A549 treated with GW870086 at 1 μM for 4 hours (cell line): ENCODE data around the gene PBX2. TPM values are rescaled to one million over a fixed set of nuclear protein-coding genes. Genes with fewer than 3 reads are reported as not detected.

ENCODE experiments used
- total RNA-seq: library from RNA; stranded (reverse); fragments of 200-300 nt; extraction: Qiagen RNA extraction; gene quantifications from 5 replicates; pipeline ENCODE4 v1.2.3, GENCODE V29; 2022; ENCODE audit warnings: low read depth

PBX2 gene, protein sequence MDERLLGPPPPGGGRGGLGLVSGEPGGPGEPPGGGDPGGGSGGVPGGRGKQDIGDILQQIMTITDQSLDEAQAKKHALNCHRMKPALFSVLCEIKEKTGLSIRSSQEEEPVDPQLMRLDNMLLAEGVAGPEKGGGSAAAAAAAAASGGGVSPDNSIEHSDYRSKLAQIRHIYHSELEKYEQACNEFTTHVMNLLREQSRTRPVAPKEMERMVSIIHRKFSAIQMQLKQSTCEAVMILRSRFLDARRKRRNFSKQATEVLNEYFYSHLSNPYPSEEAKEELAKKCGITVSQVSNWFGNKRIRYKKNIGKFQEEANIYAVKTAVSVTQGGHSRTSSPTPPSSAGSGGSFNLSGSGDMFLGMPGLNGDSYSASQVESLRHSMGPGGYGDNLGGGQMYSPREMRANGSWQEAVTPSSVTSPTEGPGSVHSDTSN
- total RNA-seq: 10.9 to 18.1 TPM (median 17.2 TPM) in 5 replicates

DNA sequence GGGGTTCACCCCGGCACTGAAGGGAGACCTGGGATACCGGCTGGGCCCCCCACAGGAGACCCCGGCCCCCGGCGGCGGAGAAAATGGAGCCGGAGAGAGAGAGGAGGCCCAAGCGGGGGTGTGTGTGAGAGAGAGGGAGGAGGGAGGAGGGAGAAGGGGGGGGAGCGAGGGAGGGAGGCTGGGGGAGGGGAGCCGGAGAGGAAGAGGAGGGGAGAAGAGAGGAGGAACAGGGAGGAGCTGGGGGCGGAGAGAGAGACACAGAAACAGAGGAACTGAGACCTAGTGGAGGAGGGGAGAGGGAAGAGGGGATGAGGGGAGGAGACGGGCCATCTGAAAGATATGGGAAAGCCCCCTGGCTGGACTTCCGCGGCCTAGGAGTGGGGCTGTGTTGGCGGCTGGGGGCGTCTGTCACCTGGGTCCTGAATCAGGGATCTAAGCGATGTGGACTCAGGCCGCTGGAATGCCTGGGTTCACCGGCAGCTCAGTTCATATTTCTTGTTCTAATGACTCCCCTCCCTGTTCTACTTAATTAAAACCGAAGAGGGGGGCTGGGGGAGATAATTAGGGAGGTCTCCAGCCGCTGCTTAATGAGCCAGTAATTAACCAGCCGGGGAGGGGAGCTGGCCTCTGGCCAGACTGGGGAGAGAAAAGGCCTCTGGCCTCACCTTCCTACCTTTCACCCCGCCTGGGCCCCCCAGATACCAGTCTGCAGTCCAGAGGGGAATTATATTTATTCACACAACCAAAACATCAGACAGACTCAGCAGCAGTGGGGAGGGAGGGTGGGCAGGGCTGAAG lies at the start of gene PBX2:
Gene PBX2 (minus strand): TSS at position 149 of the 798 bp plus-strand sequence. CDS start 287 bp downstream, outside the sequence.

DNA sequence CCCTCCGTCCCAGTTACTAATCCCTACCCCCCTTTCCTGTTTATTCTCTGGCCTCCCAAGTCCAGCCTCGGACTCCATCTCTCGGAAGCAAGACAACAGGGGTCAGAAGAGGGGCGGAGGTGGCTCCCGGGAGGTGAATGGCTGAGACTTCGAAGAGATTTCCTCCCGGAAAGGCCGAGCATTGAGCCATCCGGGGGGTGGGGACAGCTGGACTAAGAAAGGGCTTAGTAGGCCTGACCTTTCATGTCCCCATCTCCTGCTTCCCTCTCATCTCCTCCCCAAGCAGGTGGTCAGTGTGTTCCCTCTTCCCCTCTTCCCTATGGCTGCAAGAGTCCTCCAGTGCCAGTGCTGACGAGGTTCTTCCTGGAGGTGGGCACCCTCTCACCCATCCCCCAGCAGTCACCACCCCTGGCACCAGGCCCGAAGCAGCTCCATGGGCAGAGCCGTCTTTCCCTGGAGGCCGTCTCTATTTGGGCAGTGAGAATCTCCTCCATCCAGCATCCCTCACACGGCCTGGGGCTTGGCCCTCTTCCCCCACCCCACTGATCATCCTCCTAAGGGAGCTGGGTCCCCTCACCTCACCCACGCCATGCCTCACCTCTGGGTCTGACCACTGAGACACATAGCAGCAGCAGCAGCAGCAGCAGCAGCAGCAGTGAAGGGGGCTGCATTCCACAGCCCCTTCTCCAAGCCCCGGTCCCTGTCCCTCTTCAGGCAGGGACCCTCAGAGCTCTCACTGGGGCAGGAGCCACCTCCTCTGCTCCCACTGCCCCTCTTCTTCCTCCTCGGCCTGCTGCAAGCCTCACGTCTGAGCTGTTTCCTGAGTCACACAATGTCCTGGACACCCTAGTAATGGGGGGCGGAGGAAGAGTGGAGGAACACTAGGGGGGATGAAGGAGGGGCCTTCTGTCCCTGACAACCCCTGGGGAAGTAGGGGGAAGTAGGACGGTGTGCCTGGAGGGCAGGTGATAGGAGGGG lies 33.5 kb upstream of the PBX2 start, which contains the start of gene NOTCH4:
Gene NOTCH4 (minus strand): TSS at position 810 of the 978 bp plus-strand sequence. CDS start 139 bp downstream, at position 671.

DNA sequence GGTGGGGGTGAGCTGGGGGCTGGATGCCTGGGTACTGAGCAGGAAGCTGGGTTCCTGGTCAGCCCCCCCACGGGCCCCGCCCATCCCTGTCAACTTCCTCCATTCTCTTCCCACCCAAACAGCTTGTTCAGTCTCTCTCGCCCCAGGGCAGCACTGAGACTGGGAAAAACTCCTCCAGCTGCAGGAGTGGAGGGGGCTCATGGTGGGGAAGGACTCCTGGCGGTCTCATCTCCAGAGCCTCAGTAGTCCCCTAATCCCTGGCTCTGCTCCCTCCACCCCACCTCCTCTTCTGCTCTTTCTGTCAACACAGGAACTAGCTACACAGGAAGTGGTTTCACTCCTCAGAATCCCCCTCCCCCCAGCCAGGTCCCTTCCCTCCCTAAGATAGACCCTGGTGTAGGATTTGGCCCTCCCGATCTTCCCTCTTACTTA lies 2.6 kb upstream of the PBX2 start, which contains the start of gene GPSM3:
Gene GPSM3 (minus strand): TSS at position 36 of the 432 bp plus-strand sequence. CDS start 130 bp downstream, outside the sequence.

DNA sequence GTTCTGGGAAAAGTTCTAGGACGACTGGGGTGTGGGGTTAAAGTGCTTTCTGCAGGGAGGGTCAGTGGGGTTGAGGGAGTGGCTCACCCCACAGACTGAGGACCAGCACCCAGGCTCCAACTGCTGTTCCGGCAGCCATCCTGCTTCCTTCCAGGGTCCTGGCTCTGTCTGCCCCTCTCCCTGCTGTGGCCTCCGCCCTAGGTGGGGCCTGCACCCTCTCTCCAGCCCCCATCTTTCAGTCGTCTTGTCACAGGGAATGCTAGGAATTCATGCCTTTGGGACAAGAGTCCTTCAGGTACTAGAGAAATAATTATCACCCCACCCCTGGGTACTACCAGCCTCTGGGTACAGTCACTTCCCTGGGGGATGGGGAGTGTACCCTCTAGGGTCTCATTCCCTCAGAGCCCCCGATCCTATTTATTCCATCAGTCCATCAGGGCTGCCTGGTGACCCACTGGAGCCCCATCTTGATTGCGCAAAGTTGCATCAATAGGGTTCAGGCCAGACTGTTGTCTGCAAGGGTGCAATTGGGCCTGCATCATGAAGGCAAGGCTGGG lies 5.8 kb downstream of the PBX2 start, which contains the start of gene AGER:
Gene AGER (minus strand): TSS at position 170 of the 557 bp plus-strand sequence. CDS start 31 bp downstream, at position 139.

DNA sequence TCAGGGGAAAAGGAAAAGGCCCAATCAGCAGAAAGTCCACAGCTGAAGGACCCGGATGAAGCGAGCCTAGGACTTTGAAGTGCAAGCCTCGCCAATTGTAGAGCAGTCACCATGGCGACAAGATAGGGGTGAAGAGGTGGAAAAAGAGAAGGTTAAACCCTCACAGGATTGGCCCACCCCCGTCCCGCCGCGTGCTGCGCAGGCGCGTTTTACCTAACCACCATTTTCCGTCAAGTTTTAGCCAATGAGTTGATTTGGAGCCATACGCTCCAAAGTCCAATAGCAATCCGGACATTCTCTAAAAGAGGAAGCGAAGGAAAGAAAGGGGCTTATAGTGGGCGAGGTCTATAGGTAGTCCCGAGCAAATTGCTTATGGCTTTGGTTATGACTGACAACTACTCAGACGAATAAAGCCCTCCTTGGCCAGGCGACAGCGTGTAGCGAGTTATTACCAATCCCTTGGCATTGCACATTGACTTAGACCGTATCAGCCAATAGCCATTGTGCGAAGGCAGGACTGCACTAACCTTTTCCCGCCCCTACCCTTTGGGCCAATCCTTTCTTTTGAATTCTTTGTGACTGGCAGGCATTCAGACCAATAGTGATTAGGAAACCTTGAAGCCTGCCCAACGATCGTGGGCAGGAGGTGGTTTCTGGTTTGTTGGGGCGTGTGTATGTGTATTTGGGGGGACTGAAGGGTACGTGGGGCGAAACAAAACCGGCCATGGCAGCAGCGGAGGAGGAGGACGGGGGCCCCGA lies 12.0 kb downstream of the PBX2 start, which contains the start of gene RNF5:
Gene RNF5 (plus strand): TSS at position 618 of the 759 bp plus-strand sequence. CDS start 107 bp downstream, at position 725.

DNA sequence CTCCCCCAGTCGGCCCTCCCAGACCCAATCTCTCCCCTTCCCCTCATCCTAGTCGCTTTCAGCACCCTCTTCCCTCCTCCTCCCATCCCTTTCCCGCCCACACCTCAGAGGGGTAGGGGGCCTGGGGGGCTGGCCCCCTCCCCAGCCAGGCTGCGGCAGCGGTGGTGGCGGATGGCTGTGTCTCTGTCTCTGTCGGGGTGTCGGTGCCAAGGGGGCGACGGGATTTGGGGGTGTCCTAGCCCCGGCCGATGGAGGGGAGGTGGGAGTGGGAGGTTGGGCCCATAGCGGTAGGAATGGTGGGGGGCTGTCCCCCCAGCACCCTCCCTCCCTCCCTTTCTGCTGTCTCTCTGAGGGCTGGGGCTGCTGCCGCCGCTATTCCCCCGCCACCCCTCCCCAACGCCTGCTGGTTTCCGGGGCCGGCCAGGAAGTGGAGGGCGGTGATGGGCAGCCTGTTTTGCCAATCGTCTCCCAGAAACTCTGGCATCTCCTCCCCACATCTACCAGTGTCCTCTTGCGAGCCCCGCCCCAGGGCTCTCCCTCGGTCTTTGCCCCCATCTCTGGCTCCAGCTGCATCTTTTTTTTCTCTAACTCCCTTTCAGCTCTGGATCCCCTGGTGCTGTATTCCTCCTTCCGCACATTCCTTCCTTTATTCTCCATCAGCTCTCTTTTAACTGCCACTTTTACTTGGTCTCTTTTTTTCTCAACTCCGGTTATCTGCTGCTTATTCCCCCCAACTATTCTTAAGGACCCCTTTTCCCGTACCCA lies 14.1 kb downstream of the PBX2 start, which contains the start of gene AGPAT1:
Gene AGPAT1 (minus strand): TSS at position 374 of the 765 bp plus-strand sequence. CDS start 4,588 bp downstream, outside the sequence.

DNA sequence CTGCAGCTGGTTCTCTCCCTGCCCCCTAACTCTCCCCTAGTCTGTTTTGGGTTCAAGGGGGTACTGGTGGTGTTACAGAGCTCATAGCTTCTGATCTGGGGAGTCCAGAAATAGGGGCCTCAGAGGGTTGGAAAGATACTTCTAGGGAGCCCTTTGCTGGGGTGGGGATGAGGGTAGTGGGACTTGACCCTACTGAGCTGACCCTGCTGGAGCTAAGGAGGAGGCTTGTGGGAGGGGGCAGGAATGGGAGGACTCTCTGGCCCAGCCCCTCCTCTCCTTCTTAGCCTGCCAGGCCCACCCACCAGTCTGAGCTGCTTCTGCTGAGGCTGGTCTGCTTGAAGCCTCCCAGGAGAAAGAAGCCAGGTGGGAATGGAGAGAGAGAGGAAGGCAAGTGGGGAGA lies 25.7 kb downstream of the PBX2 start, which contains the start of gene EGFL8:
Gene EGFL8 (plus strand): TSS at position 301 of the 400 bp plus-strand sequence. CDS start 1,571 bp downstream, outside the sequence.

DNA sequence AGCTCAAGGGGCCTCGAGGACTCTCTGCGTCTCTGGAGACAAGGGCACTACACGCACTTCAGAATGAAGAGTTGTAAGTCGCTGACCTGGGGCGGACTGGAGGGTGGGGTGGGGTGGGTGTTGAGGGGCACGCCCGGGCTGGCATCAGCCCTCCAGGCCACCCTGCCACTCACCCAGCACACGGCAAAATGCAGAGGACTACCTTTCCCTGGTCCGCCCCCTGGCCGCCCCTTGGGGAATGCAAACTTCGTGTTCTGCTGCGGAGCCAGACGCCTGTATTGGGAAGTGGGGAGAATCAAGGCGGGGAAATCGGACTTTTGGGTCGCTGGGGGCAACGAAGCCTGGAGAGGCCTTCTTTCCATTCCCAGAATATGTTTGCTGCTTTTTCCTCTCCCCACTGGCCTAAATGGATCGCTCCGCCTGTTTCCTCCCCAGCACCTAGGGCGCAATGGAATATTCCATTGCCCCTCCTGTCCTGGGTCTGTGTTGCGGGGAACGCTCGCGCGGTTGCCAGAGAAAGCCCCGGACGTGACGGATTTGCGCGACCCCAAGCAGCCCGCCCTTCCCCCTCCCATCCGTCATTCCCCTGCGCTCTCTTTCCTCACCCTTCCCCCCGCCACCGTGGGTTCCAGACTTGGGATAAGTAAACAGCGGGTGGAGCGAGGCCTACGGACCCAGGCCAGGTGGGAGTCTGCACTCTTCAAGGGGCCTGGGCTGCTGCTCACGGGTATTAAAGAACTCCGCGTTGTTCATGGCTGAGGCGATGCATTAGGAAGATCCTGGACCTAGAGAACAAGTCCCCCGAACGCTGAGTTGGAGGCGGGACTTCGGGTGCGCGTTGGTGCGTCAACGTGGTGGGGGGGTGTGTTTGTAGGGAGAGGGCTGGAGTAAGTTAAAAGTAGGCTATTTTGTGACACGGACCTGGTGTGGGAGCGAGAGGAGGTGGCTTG lies 36.2 kb downstream of the PBX2 start, which contains the start of gene PPT2:
Gene PPT2 (plus strand): TSS at position 578 of the 950 bp plus-strand sequence. CDS start 454 bp downstream, outside the sequence.

DNA sequence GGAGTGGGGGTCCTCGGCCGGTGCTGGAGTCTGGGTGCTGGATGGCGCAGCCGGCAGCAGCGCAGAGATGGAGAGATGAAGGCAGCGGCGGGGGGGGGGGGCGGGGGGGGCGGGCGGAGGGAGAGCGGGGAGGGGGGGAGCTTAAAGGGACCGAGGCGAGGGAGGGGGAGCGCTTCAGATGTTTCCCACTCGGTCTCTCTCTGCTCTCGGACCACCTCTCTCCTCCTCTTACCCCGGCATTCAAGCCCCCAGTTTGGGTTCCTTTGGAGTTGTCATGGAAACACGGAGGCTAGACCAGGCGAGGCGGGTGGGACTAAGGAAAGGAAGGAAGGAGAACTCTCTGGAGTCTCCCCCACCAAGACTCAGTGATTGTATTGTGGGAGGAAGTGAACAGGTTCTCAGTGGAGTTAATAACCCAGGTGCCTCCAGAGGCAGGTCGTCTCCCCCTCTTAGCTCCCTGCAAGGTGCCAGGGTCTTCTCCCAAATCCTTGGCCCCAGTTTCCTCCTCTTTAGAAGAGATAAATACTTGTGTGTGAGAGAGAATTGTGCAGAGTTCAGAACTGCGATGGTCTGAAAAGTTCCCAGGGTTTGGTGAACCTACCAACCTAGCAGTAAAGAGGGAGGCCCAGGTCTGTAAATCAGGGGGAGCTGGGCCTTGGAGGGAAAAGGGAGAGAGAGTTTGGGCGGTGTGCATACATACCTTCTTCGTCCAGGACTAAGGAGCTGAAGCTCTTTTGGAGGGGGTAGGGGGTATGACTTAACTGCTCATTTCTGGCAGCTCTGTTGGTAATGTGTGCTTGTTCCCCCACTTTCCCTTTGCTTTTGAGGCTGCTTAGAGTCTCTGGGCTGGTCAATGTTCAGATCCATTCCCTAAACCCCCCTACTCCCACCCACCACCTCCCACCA lies 37.9 kb downstream of the PBX2 start, which contains the start of gene PRRT1:
Gene PRRT1 (minus strand): TSS at position 77 of the 906 bp plus-strand sequence. CDS start 112 bp downstream, outside the sequence.

Other genes with a start within 250 kb of the PBX2 start
- gene CFB, start 244.1 kb downstream of the PBX2 start, total RNA-seq: 1.6 to 3.3 TPM (median 2.4 TPM) in 5 replicates
- gene NELFE, start 231.2 kb downstream of the PBX2 start, total RNA-seq: 73.9 to 80.8 TPM (median 79.3 TPM) in 5 replicates
- 16.7 to 25.7 TPM (median 25.0 TPM) in 5 replicates for gene SKIC2, start 231.0 kb downstream of the PBX2 start, total RNA-seq
- 10.4 to 12.0 TPM (median 11.0 TPM) in 5 replicates for gene DXO, start 218.1 kb downstream of the PBX2 start, total RNA-seq
- gene C4A, start 208.1 kb downstream of the PBX2 start, total RNA-seq: 0.87 to 1.7 TPM (median 0.93 TPM) in 5 replicates
- gene C4B, start 175.4 kb downstream of the PBX2 start, total RNA-seq: 0.53 to 1.4 TPM (median 1.1 TPM) in 5 replicates
- gene CYP21A2, start 151.8 kb downstream of the PBX2 start, total RNA-seq: 0.08 TPM in 1 of 5 replicates, not detected in the others
- gene TNXB, start 80.9 kb downstream of the PBX2 start, total RNA-seq: 0.42 to 1.3 TPM (median 0.65 TPM) in 5 replicates
- gene ATF6B, start 62.0 kb downstream of the PBX2 start, total RNA-seq: 25.5 to 33.4 TPM (median 33.2 TPM) in 5 replicates
- 6.4 to 7.8 TPM (median 7.4 TPM) in 5 replicates for gene FKBPL, start 59.9 kb downstream of the PBX2 start, total RNA-seq
- 0.41 to 0.74 TPM (median 0.62 TPM) in 5 replicates for gene PRRT1, start 38.3 kb downstream of the PBX2 start, total RNA-seq
- 7.8 to 10.0 TPM (median 9.0 TPM) in 5 replicates for gene PPT2, start 36.1 kb downstream of the PBX2 start, total RNA-seq
- 0.94 to 1.8 TPM (median 1.5 TPM) in 5 replicates for gene EGFL8, start 25.6 kb downstream of the PBX2 start, total RNA-seq
- gene AGPAT1, start 14.1 kb downstream of the PBX2 start, total RNA-seq: 29.2 to 39.1 TPM (median 37.9 TPM) in 5 replicates
- 32.6 to 46.6 TPM (median 46.1 TPM) in 5 replicates for gene RNF5, start 11.8 kb downstream of the PBX2 start, total RNA-seq
- 1.3 to 2.3 TPM (median 2.0 TPM) in 5 replicates for gene AGER, start 5.9 kb downstream of the PBX2 start, total RNA-seq
- 0.22 to 0.49 TPM (median 0.43 TPM) in 5 replicates for gene GPSM3, start 2.4 kb upstream of the PBX2 start, total RNA-seq
- gene NOTCH4, start 33.9 kb upstream of the PBX2 start, total RNA-seq: 0.38 to 0.79 TPM (median 0.71 TPM) in 5 replicates
- not detected in 5 replicates for gene TSBP1, start 181.7 kb upstream of the PBX2 start, total RNA-seq
- not detected in 5 replicates for gene BTNL2, start 217.0 kb upstream of the PBX2 start, total RNA-seq
- gene HLA-DRA, start 249.7 kb upstream of the PBX2 start, total RNA-seq: not detected in 5 replicates